Mesenteric fat pad (tissue), 1 donor: Measurements from ENCODE around the gene SPAG8. TPM values are rescaled to one million over a fixed set of nuclear protein-coding genes. Genes with fewer than 3 reads are reported as not detected.

Experiments
- DNase-seq: peaks from one replicate; pipeline ENCODE4 v3.0.0-alpha.2; 2020; ENCODE audit warnings: low spot score
- long read RNA-seq: library from polyadenylated mRNA; unstranded; transcript quantifications from one replicate; pipeline ENCODE4 v2.0.0, GENCODE V29; 2020
- total RNA-seq: library from RNA; stranded (reverse); fragmentation: NEBNext Ultra II Directional; extraction: Animal tissue kit (Norgen Biotek cat#: 25700); gene quantifications from one replicate; pipeline ENCODE4 v1.2.1, GENCODE V29; 2021
- donor health status: DM: yes; HTN: yes; CAD: no.

The SPAG8 gene, protein sequence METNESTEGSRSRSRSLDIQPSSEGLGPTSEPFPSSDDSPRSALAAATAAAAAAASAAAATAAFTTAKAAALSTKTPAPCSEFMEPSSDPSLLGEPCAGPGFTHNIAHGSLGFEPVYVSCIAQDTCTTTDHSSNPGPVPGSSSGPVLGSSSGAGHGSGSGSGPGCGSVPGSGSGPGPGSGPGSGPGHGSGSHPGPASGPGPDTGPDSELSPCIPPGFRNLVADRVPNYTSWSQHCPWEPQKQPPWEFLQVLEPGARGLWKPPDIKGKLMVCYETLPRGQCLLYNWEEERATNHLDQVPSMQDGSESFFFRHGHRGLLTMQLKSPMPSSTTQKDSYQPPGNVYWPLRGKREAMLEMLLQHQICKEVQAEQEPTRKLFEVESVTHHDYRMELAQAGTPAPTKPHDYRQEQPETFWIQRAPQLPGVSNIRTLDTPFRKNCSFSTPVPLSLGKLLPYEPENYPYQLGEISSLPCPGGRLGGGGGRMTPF
- total RNA-seq: 0.61 TPM
- long read RNA-seq, partial matches to known transcripts: 0 of 1 reads
- long read RNA-seq, other reads (novel, unspliced or antisense): 0 of 1 reads

DNA sequence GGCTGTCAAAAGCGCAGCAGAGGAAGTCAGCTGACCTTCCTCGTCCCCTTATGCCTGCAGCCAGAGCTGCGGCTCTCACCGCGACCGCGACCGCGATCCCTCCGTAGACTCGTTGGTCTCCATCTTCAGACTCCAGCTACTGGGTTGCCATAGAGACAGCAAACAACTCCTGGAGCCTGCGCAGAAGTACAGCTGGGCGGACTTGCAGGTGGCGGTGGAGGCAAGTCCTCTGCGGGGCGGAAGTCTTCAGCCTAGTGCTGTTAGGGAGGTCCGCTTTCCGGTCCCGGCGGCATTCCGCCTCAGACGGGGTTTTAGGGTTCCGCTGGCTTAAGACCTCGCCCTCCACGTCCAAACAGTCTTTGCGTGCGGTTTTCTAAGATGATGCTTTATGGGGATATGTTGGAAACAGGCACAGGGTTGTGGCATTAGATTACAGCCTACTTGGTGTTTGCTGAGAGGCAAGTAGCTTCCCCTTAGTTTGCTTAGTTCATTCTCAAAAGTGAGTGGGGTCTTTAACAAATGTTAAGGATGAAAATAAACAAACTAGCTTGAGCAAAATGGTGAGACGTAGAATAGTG lies at the start of gene SPAG8:
Gene SPAG8 (minus strand): TSS at position 238 of the 578 bp plus-strand sequence. CDS start 115 bp downstream, at position 123.
- peak; percentile 96 for DNase-seq

DNA sequence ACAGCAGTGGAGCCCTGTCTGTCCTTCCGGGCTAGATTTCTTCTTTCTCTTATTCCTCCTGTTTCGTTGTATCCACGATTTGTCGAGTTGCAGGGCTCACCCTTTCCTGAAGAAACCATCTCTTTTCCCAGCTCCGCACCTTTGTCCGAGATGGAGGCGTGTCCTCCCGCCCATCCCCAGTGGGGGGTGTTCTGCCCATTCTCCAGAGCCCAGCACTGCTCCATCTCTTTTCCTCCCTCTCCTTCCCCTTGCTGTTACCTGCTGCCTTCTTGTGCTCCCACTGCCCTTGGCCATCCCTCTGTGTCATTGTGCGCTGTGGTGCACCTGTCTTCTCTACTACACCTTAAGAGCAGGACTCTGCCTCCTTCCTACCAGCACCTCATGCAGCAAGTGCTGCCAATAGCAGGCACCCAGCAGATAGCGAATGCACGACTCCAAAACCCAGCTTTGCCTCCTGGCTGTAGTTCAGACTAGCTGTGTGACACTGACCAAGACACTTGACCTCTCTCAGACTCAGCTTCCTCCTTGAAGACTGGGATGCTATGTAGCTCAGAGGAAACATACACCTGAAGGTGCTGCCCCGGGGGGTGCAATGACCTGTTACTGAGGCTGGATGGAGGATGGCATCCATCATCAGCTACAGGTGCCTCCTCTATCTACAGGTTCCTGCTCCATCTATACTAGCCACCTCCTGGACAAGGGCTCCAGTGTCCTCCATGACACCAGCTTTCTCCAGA lies 49.3 kb upstream of the SPAG8 start:
- no peak for DNase-seq

DNA sequence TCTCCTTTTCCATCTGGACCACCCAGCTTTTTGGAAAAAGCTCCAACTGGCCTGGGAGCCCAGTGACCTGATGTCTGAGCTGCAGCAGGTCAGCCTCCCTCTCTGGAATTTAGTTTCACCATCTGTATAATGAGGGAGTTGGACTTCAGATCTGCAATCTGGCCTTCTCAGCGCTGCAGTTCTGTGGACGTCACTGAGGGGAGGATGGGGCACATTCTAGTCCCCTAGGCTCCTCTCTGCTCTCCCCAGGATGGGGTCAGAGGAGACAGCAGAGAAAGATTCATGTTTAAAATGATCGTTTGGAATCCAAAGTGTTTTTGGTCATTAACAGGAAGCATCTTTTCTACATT lies 47.9 kb upstream of the SPAG8 start:
- no peak for DNase-seq

DNA sequence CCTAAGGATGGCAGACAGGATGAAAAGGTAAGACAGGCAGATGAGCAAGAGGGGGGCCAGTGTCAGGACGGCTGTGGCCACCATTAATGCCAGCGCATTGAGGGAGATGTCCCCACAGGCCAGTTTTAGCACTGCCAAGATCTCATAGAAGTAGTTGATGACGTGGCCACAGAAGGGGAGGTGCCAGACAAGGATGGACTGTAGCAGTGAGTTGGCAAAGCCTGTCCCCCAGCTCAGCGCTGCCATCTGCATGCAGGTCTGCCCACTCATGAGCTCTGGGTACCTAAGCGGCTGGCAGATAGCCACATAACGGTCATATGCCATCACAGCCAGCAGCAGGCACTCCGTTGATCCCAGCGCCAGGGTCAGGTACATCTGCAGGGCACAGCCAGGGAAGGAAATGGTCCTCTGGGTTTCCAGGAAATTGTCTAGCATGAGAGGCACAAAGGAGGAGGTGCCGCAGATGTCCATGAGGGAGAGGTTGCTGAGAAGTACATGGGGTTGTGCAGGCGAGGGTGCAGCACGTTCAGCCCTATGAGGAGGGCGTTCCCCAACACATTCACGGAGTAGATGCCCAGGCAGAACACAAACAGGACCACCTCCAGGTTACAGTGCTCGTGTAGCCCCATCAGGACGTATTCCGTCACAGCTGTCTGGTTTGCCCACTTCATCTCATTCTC lies 47.4 kb upstream of the SPAG8 start:
- peak; percentile 69 for DNase-seq

DNA sequence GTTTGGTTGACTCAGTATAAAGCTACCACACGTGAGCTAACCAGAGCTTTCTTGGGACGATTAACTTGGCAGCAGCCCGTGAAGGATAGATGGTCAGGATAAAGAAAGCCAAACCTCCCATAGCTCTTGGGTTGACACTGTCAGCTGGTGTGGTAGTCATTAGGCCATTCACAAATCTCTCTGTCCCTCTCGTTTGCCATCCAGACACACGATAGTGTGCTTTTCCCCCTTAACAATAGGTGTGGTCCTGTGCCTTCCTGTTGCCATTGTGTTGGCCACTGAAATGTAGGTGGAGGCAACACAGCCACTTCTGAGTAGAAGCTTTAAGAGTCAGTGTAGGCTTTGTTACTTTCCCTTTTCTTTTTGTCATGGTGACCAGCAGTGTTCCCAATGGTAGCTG lies 46.4 kb upstream of the SPAG8 start:
- DNase-seq: no peak

DNA sequence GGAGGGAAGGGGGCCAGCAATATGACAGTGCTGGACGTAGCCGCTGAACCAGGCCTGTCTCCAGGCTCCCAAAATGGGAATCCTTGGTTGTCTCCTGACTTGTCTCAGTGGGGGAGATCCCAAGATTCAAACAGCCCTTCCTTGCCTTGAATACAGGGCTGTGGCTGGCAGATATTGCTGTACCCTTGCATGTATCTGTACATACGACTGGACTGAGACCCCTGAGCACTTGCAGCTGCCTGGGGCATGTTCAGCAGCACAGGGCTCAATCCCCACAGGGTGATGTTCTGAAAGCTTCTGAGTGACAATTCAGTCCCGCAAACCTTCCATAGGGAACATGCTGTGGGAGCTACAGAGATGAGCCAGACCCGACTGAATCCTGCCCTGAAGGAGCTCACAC lies 44.8 kb upstream of the SPAG8 start:
- peak; percentile 53 for DNase-seq

DNA sequence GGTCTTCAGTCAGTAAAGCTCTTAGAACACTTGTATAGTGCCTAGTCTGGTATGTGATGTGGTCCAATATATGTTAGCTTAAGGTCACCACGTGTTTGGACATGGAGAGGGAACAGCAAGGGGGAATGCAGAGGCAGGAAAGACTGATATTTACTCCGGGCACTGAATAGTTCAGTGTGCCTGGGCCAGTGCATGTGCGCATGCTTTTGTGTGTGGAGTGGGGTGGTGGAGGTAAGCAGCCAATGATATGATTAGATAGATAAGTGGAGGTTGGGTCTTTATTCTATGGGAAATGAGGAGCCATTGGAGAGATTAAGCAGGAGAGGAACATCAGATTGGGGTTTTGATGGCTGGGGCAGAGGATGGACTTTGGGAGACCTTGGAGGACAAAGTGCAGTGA lies 44.1 kb upstream of the SPAG8 start:
- DNase-seq: peak; percentile 71

DNA sequence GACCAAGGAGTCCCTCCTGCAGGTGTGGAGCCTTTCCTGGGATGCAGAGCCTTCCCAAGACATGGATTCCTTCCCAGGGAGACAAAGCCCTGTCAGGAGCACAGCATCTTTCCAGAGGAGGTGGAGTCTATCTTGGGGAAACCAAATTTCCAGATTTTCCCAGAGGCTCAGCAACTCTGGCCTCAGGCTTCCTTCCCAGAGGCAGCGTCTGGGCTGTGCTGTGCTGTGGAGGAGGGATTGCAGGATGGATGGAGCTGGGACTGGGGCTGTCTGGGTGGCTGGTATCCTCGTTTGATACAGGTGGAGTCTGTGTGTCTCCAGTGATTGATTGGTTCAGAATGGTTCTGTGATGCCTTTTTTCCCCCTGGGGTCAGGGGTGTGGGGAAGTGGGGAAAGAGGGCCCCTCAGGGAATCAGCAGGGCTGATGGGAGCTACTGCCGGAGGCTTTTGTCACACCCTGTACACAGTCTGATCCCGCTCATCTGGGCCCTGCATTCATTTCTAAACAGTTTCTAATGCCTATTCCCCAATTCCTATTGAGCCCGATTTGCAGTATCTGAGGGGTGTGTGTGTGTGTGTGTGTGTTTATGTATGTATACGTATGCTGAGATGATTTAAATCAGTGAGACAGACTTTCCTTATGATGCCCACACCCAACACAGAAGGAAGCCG lies 42.2 kb upstream of the SPAG8 start:
- peak; percentile 14 for DNase-seq

DNA sequence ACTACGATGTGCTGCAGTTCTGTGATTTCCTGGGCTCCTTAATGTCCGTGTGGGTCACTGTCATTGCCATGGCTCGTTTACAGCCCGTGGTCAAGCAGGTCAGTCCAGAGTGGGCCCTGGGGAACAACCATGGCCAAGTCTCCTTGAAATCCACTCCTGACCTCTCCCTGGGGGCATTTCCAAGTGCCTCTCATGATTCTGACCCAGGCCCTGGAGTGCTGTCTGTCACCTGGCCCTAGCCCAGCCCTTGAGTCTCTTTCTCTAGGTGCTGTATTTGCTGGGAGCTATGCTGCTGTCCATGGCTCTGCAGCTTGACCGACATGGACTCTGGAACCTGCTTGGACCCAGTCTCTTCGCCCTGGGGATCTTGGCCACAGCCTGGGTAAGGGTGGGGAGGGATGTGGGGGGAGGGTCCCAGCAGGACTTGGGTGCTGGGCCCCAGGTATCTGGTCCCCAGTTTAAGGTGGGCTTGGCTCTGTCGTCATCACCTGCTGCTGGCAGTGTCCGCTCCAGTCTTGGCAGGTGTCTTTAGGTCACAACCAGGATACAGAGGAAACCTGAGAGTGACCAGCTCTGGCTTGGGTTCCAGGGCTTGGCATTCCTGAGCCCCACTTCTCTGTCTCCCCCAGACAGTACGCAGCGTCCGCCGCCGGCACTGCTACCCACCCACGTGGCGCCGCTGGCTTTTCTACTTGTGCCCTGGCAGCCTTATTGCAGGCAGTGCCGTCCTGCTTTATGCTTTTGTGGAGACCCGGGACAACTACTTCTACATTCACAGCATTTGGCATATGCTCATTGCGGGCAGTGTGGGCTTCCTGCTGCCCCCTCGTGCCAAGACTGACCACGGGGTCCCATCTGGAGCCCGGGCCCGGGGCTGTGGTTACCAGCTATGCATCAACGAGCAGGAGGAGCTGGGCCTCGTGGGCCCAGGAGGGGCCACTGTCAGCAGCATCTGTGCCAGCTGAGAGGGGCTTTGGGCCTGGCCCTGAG lies 41.1 kb upstream of the SPAG8 start:
- DNase-seq: peak; percentile 76

DNA sequence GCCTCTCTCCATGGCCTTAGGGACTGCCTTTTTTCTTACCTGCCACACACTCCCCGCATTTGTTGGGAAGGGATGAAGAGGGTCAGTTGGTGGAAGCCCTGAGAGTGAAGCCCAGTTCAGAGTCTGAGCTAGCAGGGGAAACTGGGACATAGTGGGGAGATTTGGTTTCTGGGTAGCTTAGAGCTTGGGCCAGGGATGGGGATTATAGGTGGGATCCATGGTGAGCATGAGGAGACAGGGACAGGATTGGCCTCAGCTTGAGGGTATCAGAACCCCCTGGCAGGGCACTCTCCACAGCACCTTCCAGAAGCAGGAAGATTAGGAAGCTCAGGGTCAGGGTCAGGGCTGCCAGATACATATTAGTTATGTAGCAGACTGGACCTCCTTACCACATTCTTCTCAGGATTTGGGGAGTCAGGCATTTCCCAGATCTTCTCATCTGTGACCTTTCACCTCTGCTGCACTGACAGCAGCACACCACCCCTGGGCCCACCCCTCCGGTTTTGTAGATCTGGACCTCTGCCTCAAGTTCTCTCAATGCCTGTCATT lies 40.3 kb upstream of the SPAG8 start:
- DNase-seq: peak; percentile 59

DNA sequence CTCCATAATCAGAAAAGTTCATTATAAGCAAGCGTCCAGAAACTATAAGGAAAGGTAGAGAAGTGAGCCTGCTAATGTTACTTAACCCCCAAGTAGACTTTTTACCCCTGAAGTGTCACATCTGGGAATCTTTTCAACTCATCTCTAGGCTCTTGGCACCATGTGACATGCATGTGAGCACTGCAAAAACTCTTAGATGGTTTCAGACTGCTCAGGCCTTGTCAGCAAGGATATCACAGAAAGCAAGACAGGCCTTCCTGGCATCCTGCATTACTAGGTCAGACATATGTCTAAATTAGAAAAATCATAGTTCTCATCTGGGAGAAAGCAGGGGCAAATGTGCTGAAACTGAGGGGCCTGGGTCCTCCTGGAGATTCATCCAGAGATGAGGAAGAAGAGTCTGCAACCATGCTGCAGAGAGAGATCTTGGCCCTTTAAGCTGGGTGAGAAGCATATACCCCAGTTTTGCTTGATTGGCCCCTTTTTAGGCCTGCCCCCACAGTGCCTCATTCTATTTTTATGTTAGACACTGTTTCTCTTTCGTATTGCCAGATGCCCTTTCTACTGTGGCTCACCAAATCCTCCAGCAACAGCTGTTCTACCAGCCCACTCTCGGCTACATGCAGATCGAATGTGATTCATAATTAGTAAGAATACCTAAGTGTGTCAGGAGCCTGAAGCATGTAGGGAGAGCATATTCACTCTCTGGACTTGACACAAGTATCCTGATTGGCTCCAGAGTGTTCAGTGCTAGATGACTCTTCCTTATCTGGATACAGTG lies 35.9 kb upstream of the SPAG8 start:
- DNase-seq: no peak

DNA sequence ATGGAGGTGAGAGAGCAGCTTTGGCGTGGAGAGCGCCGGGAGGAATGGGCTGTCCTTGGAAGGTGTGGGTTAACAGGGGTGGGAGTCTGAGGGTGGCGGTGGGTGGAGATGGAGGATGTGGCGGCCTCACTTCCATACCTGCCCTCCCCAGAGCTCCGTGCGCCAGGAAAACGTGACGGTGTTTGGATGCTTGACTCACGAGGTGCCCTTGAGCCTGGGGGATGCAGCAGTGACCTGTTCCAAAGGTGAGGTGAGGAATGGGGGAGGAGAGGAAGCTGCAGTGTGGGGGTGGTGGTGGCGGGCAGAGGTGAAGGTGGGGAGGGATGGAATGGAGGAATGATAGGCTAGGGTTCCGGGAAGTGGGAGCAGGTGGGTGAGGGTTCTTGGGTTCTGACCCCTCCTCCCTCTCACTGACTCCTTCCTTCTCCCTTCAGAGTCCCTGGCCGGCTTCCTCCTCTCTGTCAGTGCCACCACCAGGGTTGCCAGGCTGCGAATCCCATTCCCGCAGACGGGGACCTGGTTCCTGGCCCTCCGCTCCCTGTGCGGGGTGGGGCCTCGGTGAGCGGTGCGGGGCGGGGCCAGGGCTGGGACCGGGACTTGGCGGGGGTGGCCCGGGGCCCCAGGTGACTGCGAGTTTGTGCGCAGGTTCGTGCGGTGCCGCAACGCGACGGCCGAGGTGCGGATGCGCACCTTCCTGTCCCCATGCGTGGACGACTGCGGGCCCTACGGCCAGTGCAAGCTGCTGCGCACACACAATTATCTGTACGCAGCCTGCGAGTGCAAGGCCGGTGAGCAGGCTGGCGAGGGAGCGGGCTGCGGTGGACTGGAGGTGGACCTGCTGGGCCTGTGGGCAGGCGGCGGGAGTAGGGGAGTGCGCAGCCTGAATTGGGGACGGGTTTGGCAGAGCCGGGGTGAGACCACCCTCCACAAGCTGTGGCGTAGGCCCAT lies 34.0 kb upstream of the SPAG8 start:
- DNase-seq: no peak

DNA sequence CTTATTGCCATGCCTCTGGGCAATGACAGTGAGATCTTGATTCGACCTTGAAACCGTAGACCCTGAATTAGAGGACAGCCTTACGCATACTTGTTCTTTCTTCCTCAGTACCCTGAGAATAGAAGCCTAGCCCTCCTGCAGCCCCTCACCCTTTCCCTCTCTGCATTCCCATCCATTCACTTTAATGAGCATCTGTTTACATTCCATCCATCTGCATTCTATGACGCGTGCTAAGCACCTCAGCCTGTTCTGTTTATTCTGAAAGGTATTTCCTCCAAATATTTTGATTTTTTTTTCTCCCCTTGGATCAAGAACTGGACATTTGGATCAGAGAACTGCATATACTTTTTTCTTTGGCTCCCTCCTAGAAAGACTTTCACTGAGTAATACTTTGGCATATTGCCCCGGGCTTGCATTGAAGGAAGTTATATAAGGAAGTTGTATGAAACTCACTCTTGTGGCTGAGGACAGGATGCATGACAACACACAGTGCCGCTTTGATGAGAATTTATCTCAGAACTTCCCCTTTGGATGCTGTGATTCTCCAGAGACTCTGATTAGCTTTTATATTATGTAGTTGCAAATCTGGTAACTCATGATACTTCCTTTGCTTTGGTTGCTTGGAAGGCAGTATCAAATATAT lies 32.7 kb upstream of the SPAG8 start:
- DNase-seq: no peak

DNA sequence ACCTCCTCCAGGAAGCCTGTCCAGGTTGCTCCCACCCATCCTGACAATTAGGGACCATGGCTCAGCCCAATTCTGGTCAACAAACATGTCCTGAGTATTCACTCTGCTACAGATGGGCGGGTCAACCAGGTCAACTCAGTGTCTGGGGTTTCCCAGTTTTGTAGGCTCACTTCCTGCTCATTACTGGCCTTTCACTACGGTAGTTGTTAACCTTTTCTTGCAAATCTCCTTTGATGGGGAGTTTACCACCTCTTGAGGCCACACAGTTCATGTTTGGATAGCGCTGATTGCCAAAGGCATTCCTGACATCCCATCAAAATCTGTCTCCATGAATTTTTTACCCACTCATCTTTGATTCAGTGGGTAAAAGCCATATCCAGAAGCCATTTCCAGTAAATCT lies 30.7 kb upstream of the SPAG8 start:
- no peak for DNase-seq

DNA sequence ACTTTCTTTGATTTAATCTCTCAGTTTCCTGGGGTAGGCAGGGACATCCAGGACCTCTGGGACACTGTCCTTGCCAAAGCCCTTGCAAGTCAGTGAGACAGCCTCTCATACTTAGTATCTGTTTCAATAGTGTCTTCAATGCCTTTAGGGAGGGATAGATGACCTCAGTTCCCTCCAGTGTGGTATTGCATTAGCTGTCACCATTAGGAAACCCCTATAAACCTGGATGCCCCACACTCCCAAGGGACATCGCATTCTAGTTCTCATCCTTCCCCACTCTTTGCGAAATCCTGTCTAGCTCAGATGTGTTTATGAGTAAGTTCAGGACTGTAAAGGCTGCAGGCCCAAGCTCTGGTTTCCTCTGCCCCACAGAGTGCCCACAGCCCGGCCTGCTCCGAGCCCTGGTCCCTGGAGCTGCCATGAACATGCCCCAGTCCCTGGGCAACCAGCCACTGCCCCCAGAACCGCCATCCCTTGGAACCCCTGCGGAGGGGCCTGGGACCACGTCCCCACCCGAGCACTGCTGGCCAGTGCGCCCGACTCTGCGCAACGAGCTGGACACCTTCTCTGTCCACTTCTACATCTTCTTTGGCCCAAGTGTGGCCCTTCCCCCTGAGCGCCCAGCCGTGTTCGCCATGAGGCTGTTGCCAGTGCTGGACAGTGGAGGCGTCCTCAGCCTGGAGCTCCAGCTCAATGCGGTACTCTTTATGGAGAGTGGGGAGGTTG lies 30.1 kb upstream of the SPAG8 start:
- DNase-seq: no peak

DNA sequence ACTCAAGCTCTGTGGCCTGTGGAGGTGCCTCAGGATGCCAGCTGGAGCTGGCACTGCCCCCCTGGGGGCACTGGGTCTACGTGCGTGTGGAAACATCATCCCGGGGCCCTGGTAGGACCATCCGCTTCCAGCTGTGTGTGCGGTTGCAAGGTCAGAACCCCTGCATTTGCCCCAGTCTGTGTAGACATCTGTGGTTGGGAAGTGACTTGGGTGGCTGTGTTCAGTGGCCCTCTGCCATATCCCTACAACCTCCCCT lies 29.5 kb upstream of the SPAG8 start:
- DNase-seq: no peak
